ENCODE results near the gene MAP2K1.

DNA sequence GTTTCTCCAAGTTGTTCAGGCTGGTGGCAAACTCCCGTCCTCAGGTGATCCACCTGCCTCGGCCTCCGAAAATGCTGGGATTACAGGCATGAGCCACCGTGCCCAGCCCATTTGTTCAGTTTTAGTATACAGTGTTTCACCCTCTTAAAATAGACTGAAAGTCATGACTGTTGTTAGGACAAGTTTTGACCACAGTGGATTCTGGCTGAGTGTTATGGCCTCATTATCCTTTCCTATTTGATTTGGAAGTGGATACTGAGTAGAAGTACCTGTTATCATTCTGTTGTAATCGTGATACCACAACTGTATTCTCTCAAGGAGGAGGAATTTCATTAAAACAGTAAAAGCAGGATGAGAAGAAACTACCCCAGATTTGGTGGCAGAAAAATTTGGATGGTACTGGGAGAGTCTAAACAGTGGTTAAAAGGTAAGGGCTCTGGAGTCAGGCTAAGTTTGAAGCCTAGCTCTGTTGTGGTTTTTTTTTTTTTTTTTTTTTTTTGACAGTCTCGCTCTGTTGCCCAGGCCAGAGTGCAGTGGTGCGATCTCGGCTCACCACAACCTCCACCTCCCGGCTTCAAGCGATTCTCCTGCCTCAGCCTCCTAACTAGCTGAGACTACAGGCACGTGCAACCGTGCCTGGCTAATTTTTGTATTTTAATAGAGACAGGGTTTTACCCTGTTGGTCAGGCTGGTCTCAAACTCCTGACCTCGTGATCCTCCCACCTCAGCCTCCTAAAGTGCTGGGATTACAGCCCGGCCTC lies 2.6 kb downstream of the MAP2K1 start:
- TF ChIP-seq CTCF (IDR thresholded peaks at IDR 0.05; ENCODE audit: insufficient read depth, low read length): no peak
- no peak for TF ChIP-seq GABPA (IDR thresholded peaks at IDR 0.05; ENCODE audit: low read depth)

Measured in HL-60 (cell line).